SJSA1 (cell line): ENCODE measurements around the gene SENP8. TPM values are rescaled to one million over a fixed set of nuclear protein-coding genes. Genes with fewer than 3 reads are reported as not detected.
A peak's percentile ranks its signal among the peaks of the same experiment; 100 is the strongest.
"Not testable (repeated sequence)": the region's sequence is repeated elsewhere in the genome, so short reads cannot be mapped to it uniquely, and the experiment has no call there.

ENCODE experiments used
- DNase-seq, 2 experiments: peaks; one replicate each; pipeline ENCODE4 v3.0.0-alpha.2; 2015 to 2020; ENCODE audit warnings: low spot score in 2 of 2, low read depth in 1 of 2
- H3K27ac ChIP-seq: fragments of 250-450 bp; sonication (Bioruptor Pico); 2 replicates; pipeline ENCODE4 v1.5.1; 2020; ENCODE audit warnings: mild to moderate bottlenecking, moderate library complexity
- H3K27me3 ChIP-seq: fragments of 250-450 bp; sonication (Bioruptor Pico); replicated peaks from 2 replicates; pipeline ENCODE4 v1.5.1; 2020; ENCODE audit warnings: mild to moderate bottlenecking, moderate library complexity
- H3K36me3 ChIP-seq: fragments of 250-450 bp; sonication (Bioruptor Pico); 2 replicates; pipeline ENCODE4 v1.5.1; 2020; ENCODE audit warnings: mild to moderate bottlenecking
- H3K4me1 ChIP-seq: fragments of 250-450 bp; sonication (Bioruptor Pico); replicated peaks from 2 replicates; pipeline ENCODE4 v1.6.1; 2021; ENCODE audit warnings: mild to moderate bottlenecking
- H3K4me3 ChIP-seq: fragments of 250-450 bp; sonication (Bioruptor Pico); 2 replicates; pipeline ENCODE4 v1.5.1; 2020; ENCODE audit warnings: mild to moderate bottlenecking
- H3K9me3 ChIP-seq: fragments of 250-450 bp; sonication (Bioruptor Pico); replicated peaks from 2 replicates; pipeline ENCODE4 v1.5.1; 2020; ENCODE audit warnings: mild to moderate bottlenecking
- total RNA-seq: library from RNA; depleted of rRNA; stranded (reverse); fragments of >200 nt; shearing (Covaris generic); gene quantifications from 2 replicates; pipeline ENCODE4 v1.2.3, GENCODE V29; 2014; rRNA removed

Gene SENP8
- total RNA-seq: 0.78 and 2.5 TPM in 2 replicates

- H3K4me1 ChIP-seq: peaks cover 10% of the 10 kb centered on the region
- peak; percentile 98 for DNase-seq
These were observed at the start of gene SENP8, which contains the start of gene MYO9A for GRCh38 chr15:72118017-72118978. SENP8 (plus strand) TSS chr15:72118403; CDS start chr15:72139624, 21,221 bp downstream. MYO9A (minus strand) TSS chr15:72118150; CDS start chr15:72046563, 71,587 bp downstream.

GRCh38 chr15:72068856-72069255 lies 49.3 kb upstream of the SENP8 start:
- Histone ChIP-seq H3K4me3 (no peak overlapping the region), H3K4me1 (no peaks in the 10 kb centered on the region; the same call in 1 of the 2 replicates), H3K9me3 (no peaks in the 10 kb centered on the region), H3K27me3 (no peaks in the 10 kb centered on the region), H3K36me3 (no peaks in the 10 kb centered on the region), H3K27ac (no peak overlapping the region)
- DNase-seq: no peak

More at GRCh38 chr15:72118017-72118978, at the start of gene SENP8, which contains the start of gene MYO9A:
- Histone ChIP-seq H3K27me3 (no peaks in the 10 kb centered on the region), H3K27ac (peak within 1 kb of the TSS; percentile 90), H3K4me3 (peak within 1 kb of the TSS; percentile 83), H3K36me3 (peaks cover 4% of the 10 kb centered on the region; the same call in 1 of the 2 replicates), H3K9me3 (no peaks in the 10 kb centered on the region)

GRCh38 chr15:72070817-72071447 lies 47.3 kb upstream of the SENP8 start:
- no peak overlapping the region for H3K4me3 ChIP-seq
- H3K27me3 ChIP-seq: no peaks in the 10 kb centered on the region
- no peak for DNase-seq
- no peaks in the 10 kb centered on the region; the same call in 1 of the 2 replicates for H3K4me1 ChIP-seq
- H3K9me3 ChIP-seq: no peaks in the 10 kb centered on the region
- H3K36me3 ChIP-seq: no peaks in the 10 kb centered on the region
- H3K27ac ChIP-seq: no peak overlapping the region

- not testable (repeated sequence) for H3K36me3 ChIP-seq, H3K4me3 ChIP-seq, H3K27me3 ChIP-seq, H3K4me1 ChIP-seq, DNase-seq, H3K9me3 ChIP-seq, H3K27ac ChIP-seq
These were observed 46.8 kb upstream of the SENP8 start for GRCh38 chr15:72071448-72071825.

GRCh38 chr15:72074335-72075060 lies 43.7 kb upstream of the SENP8 start:
- H3K9me3 ChIP-seq: no peaks in the 10 kb centered on the region
- no peak overlapping the region for H3K4me3 ChIP-seq
- DNase-seq: no peak
- H3K27me3 ChIP-seq: no peaks in the 10 kb centered on the region
- H3K36me3 ChIP-seq: no peaks in the 10 kb centered on the region
- no peak overlapping the region for H3K27ac ChIP-seq
- no peaks in the 10 kb centered on the region; the same call in 1 of the 2 replicates for H3K4me1 ChIP-seq

- no peaks in the 10 kb centered on the region for H3K36me3 ChIP-seq
- H3K27ac ChIP-seq: no peak overlapping the region
- H3K4me1 ChIP-seq: no peaks in the 10 kb centered on the region
- H3K9me3 ChIP-seq: no peaks in the 10 kb centered on the region
- H3K27me3 ChIP-seq: no peaks in the 10 kb centered on the region
- no peak overlapping the region for H3K4me3 ChIP-seq
- DNase-seq: no peak
These were observed 40.3 kb upstream of the SENP8 start for GRCh38 chr15:72077950-72078349.

GRCh38 chr15:72078887-72079286 lies 39.3 kb upstream of the SENP8 start:
- H3K27ac ChIP-seq: no peak overlapping the region
- no peaks in the 10 kb centered on the region for H3K27me3 ChIP-seq
- no peaks in the 10 kb centered on the region for H3K9me3 ChIP-seq
- H3K36me3 ChIP-seq: no peaks in the 10 kb centered on the region
- no peak overlapping the region for H3K4me3 ChIP-seq
- H3K4me1 ChIP-seq: no peaks in the 10 kb centered on the region
- no peak for DNase-seq

GRCh38 chr15:72082176-72082575 lies 36.0 kb upstream of the SENP8 start:
- Histone ChIP-seq H3K9me3 (no peaks in the 10 kb centered on the region; the same call in 1 of the 2 replicates), H3K36me3 (no peaks in the 10 kb centered on the region), H3K27me3 (no peaks in the 10 kb centered on the region), H3K27ac (no peak overlapping the region), H3K4me1 (no peaks in the 10 kb centered on the region), H3K4me3 (no peak overlapping the region)
- DNase-seq: no peak

GRCh38 chr15:72086010-72086697 lies 32.0 kb upstream of the SENP8 start:
- Histone ChIP-seq H3K9me3 (no peaks in the 10 kb centered on the region; the same call in 1 of the 2 replicates), H3K4me1 (no peaks in the 10 kb centered on the region), H3K36me3 (no peaks in the 10 kb centered on the region), H3K27me3 (no peaks in the 10 kb centered on the region), H3K27ac (no peak overlapping the region), H3K4me3 (no peak overlapping the region)
- no peak for DNase-seq

- no peaks in the 10 kb centered on the region; the same call in 1 of the 2 replicates for H3K9me3 ChIP-seq
- H3K36me3 ChIP-seq: no peaks in the 10 kb centered on the region
- H3K4me3 ChIP-seq: no peak overlapping the region
- no peak overlapping the region for H3K27ac ChIP-seq
- DNase-seq: no peak
- no peaks in the 10 kb centered on the region for H3K4me1 ChIP-seq
- H3K27me3 ChIP-seq: no peaks in the 10 kb centered on the region
These were observed 31.1 kb upstream of the SENP8 start for GRCh38 chr15:72086920-72087648.

- H3K36me3 ChIP-seq: no peaks in the 10 kb centered on the region
- H3K27me3 ChIP-seq: no peaks in the 10 kb centered on the region
- no peak for DNase-seq
- H3K27ac ChIP-seq: no peak overlapping the region
- no peaks in the 10 kb centered on the region for H3K9me3 ChIP-seq
- H3K4me3 ChIP-seq: no peak overlapping the region
- no peaks in the 10 kb centered on the region for H3K4me1 ChIP-seq
These were observed 26.2 kb upstream of the SENP8 start for GRCh38 chr15:72092006-72092405.

GRCh38 chr15:72092691-72093090 lies 25.5 kb upstream of the SENP8 start:
- no peak for DNase-seq
- H3K9me3 ChIP-seq: no peaks in the 10 kb centered on the region
- H3K27me3 ChIP-seq: no peaks in the 10 kb centered on the region
- no peaks in the 10 kb centered on the region for H3K4me1 ChIP-seq
- H3K4me3 ChIP-seq: no peak overlapping the region
- H3K27ac ChIP-seq: no peak overlapping the region
- no peaks in the 10 kb centered on the region for H3K36me3 ChIP-seq
